Mammary epithelial cell (primary cell): Measurements from ENCODE around the gene ABCD3.

Experiments used
- EZH2 ChIP-seq: IDR thresholded peaks from 2 replicates; pipeline ENCODE4 v1.6.1; 2012; ENCODE audit warnings: low read length, inconsistent platforms, borderline replicate concordance
- TF ChIP-seq, protein P1 (sequence below), 2 donors: IDR thresholded peaks in 1 of 2; conservative IDR thresholded peaks in 1 of 2; 2 replicates each; pipeline ENCODE4 v1.5.1; 2011 to 2012; ENCODE audit warnings: inconsistent platforms in 2 of 2, low read length in 2 of 2, mild to moderate bottlenecking in 2 of 2, control low read depth in 1 of 2, low read depth in 1 of 2; ENCODE audit not compliant: insufficient read depth in 1 of 2; ENCODE audit errors: extremely low read depth in 1 of 2

DNA sequence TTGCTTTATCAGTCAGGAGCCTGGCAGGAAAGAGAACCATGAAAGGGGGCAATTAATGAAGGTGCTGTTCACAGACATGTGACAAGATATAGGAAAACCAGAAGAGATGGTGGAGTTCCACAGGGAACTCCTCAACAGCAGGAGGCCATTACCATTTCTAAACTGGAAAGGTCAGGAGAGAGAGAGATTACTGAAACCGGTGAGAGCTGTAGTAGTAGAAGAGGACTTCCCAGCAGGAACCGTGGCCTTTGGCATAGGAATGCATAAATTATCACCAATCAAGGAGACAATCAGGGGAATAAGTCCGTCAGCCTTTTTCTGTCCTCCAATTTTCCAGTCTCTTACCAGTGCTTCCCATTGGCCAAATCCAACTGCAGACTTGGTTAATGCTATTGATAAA is 23.0 kb upstream of the ABCD3 start:
- TF ChIP-seq, protein P1, sequence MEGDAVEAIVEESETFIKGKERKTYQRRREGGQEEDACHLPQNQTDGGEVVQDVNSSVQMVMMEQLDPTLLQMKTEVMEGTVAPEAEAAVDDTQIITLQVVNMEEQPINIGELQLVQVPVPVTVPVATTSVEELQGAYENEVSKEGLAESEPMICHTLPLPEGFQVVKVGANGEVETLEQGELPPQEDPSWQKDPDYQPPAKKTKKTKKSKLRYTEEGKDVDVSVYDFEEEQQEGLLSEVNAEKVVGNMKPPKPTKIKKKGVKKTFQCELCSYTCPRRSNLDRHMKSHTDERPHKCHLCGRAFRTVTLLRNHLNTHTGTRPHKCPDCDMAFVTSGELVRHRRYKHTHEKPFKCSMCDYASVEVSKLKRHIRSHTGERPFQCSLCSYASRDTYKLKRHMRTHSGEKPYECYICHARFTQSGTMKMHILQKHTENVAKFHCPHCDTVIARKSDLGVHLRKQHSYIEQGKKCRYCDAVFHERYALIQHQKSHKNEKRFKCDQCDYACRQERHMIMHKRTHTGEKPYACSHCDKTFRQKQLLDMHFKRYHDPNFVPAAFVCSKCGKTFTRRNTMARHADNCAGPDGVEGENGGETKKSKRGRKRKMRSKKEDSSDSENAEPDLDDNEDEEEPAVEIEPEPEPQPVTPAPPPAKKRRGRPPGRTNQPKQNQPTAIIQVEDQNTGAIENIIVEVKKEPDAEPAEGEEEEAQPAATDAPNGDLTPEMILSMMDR (conservative IDR thresholded peaks at IDR 0.05 in 1 of 2, IDR thresholded peaks at IDR 0.05 in 1 of 2; ENCODE audit: extremely low read depth in 1 of 2, insufficient read depth in 1 of 2, low read depth in 1 of 2, low read length in 2 of 2), result no peak
- no peak for TF ChIP-seq EZH2
